Myocyte (in vitro differentiated cells): ENCODE results near the gene SDK2. TPM values are rescaled to one million over a fixed set of nuclear protein-coding genes. Genes with fewer than 3 reads are reported as not detected.

Experiments
- DNase-seq: peaks from one replicate; pipeline ENCODE4 v3.0.0-alpha.2; 2012; ENCODE audit warnings: low read depth
- total RNA-seq: library from RNA; depleted of rRNA; stranded (reverse); fragments of >200 nt; gene quantifications from 2 replicates; pipeline ENCODE4 v1.2.3, GENCODE V29; 2014

The SDK2 gene
- total RNA-seq, 1 donor from 2014 or later = not detected

GRCh38 chr17:73654241-73654640, 10.0 kb upstream of the SDK2 start:
- no peak for DNase-seq

GRCh38 chr17:73653810-73654209, 9.6 kb upstream of the SDK2 start:
- no peak for DNase-seq

DNA sequence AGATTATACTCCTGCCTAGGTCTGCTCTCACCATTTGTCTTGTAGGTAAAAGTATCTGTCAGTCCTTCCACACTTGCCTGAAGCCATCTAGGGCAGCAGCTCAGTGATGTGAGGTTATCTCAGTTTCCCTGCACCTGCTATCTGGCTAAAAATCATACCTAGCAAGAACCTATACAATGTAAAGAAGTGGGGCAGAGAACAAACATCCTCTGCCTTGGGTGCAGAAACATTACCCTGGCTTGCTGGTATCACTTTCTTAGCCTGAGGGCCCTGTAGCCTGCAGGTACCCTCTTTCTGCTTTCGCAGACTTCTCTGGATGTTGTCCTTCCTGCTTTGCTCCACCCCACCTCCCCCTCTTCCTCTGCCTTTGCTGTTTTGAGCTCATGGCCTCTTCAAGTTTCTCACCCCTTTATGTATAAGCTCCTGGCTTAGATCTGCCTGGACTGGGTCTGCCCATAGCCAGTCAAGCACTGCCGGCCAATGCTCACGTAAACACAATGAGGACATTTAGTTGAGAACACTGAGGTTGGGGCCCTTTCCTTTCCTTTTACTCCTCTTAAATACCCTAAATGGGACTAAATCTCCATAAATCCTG, 8.7 kb upstream of the SDK2 start:
- DNase-seq = no peak

GRCh38 chr17:73650617-73651200, 6.5 kb upstream of the SDK2 start:
- DNase-seq = no peak

GRCh38 chr17:73650140-73650539, 5.9 kb upstream of the SDK2 start:
- no peak for DNase-seq

DNA sequence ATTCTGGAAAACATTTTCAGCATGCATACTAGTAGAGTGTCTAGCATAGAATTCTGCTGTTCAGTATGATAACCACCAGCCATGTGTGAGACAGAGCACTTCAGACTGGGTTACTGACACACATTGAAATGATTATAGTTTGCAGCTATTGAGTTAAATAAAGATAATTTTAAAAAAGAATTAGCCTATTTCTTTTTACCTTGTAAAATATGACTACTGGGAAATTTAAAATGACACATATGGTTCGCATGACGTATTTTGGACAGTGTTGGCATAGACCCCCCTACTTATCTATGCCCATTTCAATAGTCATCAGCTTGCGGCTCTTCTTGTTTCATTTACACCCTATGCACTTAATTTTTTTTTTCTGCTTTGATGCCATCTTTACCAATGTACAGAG, 4.7 kb upstream of the SDK2 start:
- no peak for DNase-seq

DNA sequence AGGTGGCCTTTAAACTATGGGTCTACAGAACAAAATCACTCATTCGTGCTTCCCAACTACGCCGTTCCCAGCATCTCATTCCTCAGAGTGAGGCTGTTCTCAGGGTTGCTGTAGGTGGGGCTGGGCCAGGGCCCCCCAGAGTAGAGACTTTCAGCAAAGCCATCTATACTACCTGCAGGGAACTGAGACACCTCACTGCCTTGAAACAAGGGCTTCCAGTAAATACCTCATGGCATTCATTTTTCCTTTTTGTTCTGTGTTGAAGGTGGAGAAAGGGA, 4.2 kb upstream of the SDK2 start:
- no peak for DNase-seq

- no peak for DNase-seq
Measured at GRCh38 chr17:73647772-73648542, 3.7 kb upstream of the SDK2 start.

DNA sequence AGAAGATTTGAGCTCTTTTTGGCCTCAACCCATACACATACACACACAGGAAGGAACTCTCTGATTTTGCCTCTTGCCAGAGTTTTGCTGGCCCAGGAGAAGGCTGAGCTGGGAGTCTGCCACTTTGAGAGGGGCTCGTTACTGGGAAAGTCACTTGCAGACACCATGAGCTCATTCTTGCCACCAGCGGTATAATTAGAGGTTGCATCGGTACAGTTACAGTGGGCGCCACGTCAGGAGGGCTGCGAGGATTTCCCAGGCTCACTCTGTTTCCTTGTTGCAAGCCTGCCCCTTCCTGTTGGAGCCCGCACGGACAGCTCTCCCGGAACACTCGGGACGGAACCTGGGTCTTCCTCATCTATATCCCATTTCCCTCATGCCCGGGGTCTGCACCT, 3.1 kb upstream of the SDK2 start:
- no peak for DNase-seq

GRCh38 chr17:73646409-73647300, 2.4 kb upstream of the SDK2 start:
- DNase-seq = no peak

DNA sequence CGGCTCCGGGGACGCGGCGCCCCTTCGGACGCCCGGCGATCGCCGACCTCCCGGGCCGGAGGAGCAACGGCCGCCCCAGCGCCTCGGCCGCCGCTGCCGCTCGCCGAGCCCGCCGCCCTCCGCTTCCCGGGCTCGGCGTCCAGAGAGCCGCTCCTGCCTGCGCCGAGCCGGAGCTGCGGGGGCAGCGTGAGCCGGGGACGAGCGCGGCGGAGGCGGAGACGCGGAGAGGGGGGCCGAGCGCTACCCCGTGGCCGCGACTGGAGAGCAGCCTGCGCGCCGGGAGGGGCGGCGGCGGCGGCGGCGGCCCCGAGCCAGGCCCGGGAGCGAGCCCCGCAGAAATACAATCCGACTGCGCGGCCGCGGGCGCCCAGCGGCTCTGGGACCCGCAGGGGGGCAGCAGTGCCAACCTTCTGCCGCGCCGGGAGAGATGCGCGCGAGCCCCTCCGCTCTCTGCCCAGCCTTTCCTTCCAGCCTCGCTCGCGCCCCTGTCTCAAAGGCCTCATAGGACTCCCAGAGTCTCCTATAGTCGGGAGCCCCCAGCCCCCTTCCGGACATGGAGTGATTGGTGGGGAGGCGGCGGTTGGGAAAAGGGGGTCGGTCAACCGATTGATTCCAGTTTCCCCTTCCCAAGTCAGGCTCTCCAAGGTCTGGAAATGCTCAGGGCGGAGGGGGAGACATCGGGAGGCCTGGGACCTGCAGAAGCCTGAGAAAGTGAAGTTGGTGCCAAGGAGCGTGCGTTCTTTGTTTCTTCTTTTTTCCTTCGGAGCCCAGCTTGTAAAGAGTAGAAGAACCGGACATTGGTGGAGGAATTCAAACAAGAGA, 1.0 kb upstream of the SDK2 start:
- DNase-seq = no peak

GRCh38 chr17:73643852-73644144, 447 bp downstream of the SDK2 start:
- no peak for DNase-seq

- no peak for DNase-seq
Measured at GRCh38 chr17:73643001-73643851, 1.0 kb downstream of the SDK2 start.

GRCh38 chr17:73642659-73643000, 1.6 kb downstream of the SDK2 start:
- DNase-seq = no peak

DNA sequence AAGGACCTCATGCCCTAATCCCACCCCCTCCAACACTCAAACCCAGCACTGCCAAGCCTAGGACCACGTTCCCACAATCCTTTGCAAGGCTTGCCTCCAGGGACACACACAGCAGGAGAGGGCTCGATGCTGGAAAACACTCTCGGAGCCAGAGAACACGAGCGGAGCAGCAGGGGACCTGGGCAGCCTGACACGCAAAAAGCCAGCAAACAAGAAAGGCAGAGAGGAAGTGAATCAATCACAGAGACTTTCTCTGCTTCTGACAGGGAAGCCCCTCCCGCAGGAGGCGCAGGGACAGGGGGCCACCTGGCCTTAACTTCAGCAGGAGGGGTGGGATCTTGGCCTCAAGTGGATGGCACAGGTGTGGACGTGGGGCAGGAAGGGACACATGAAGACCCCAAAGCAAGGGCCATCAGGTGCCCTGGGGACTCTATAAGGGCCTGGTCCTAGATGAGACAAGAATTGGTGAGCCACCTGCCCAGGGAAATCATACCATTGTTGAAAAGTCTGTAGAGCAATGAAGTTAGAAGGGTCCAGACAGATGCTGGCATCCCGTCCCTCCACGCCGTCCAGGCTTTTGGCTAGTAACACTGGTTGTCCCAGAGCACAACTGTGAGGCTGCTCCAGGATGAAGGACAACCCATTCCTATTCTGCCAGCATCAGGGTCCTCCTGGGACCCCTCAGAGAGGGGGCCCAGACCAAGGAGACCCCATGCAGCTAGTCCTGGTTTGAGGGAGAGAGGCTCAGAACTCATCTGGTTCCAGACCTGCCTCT, 2.2 kb downstream of the SDK2 start:
- DNase-seq = no peak

DNA sequence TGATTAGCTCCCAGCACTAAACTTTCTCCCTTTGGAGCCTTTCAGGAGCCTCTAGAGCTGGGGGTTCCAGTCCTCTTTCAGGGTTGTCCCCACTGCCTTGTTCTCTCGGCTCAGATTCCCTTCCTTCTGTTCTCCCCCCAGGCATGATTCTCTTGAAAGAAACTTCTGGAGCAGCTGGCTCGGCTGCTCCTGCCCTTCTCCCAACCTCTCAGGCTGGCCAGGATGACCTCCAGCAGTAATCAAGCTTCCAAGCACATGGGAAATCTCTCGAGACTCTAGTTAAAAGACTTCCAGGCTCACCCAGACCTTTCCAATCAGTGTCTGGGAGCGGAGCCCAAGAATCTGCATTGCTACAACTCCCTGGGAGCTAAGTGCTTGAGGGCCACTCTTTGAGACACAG, 3.6 kb downstream of the SDK2 start:
- no peak for DNase-seq

DNA sequence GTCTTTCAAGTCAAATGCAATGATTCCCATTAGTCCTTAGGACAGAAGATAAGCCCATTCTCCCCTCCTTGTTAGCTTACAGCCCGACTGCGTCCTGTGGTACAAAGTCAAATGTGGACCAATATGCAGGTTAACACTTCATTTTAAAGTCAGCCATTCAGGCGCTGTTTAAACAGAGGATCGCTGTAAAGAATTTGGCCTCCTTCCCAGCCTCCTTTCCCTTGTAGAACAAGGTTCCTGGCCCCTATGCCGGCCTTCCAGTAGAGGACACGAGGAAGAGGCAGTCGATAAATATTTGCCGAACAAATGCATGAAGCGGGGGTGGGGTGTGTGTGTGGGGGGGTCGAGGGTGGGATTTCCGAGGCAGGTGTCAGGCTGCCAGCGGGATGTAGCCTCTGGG, 4.3 kb downstream of the SDK2 start:
- no peak for DNase-seq

- no peak for DNase-seq
Measured at GRCh38 chr17:73639322-73639721, 4.9 kb downstream of the SDK2 start.

- no peak for DNase-seq
Measured at GRCh38 chr17:73638556-73638955, 5.7 kb downstream of the SDK2 start.

- no peak for DNase-seq
Measured at GRCh38 chr17:73637866-73638265, 6.4 kb downstream of the SDK2 start.
